HG03521 (cell line): ENCODE data around the gene LGR5.
"Not testable (repeated sequence)": the region's sequence is repeated elsewhere in the genome, so short reads cannot be mapped to it uniquely, and the experiment has no call there.

Experiments used
- ATAC-seq: cut with Tn5 transposase; IDR thresholded peaks from one replicate; pipeline ENCODE4 v1.9.1; 2021; ENCODE audit warnings: mild to moderate bottlenecking, moderate library complexity; ENCODE audit not compliant: unreplicated experiment

LGR5 gene

DNA sequence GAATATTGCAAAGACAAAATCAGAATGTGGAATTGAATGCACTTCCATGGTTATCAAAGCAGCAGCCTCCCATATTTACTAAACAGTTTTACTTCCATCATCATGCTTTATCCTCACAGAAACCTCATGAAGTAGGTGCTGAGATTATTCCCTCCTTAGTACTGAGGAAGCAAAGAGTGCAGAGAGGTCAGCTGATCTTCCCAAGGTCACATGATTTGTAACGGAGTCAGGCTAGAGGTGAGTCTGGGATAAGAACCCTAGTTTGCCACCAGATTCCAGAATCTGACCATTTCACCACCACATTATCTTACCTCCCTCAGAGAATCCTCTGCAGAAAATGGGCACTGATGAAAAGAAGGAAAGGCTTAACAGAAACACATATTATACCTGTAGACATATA lies 102.0 kb downstream of the LGR5 start:
- no peak for ATAC-seq

GRCh38 chr12:71546322-71546861 lies 106.8 kb downstream of the LGR5 start:
- ATAC-seq, result no peak

GRCh38 chr12:71548893-71549292 lies 109.3 kb downstream of the LGR5 start:
- no peak for ATAC-seq

- no peak for ATAC-seq
These were observed 111.9 kb downstream of the LGR5 start for GRCh38 chr12:71551529-71551928.

DNA sequence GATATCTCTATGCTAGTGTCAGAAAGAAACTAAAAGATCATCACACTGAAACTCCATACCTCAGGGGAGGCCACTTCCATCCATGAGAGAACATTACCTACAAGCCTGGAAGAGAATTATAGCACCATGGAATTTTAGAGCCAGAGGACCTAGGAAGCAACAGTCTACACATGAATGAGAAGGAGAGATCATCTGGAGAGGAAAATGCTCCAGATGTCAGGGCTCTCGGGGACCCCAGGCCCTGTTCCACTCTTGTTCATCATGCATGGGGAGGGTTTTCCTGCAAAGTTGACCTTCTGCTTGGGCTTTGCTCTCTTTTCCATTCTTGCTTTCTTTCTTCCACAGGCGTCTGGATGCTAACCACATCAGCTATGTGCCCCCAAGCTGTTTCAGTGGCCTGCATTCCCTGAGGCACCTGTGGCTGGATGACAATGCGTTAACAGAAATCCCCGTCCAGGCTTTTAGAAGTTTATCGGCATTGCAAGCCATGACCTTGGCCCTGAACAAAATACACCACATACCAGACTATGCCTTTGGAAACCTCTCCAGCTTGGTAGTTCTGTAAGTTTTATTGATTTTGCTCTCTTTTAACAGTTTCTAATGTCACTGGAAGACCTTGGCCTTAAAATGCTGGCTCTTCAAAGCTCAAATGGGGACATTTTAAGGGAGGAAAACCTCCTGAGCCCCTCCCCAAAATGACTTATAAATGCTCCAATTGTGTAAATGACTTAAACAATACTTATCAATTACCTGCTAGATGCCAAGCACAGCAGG lies 113.3 kb downstream of the LGR5 start:
- ATAC-seq, result no peak

GRCh38 chr12:71555191-71555590 lies 115.6 kb downstream of the LGR5 start:
- no peak for ATAC-seq

- ATAC-seq, result not testable (repeated sequence)
These were observed 116.2 kb downstream of the LGR5 start for GRCh38 chr12:71555789-71556188.

DNA sequence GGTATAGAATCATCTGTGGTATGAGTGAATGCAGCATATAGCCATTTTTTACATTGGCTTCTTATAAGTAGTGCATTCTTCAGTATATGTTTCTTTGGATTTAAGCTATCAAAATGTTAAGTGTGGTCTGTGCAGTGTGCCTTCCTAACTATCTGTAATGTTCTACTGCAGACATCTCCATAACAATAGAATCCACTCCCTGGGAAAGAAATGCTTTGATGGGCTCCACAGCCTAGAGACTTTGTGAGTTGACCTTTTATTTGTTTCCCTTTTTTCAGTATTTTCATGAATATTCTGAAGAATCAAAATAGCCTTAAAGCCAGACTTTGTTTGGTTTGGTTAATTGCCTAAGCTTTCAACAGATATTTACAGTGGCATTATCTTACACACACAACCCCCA lies 116.8 kb downstream of the LGR5 start:
- no peak for ATAC-seq

GRCh38 chr12:71556875-71557274 lies 117.3 kb downstream of the LGR5 start:
- no peak for ATAC-seq

- ATAC-seq, result no peak
These were observed 118.8 kb downstream of the LGR5 start for GRCh38 chr12:71558445-71558844.

- ATAC-seq, result no peak
These were observed 123.3 kb downstream of the LGR5 start for GRCh38 chr12:71562676-71563595.

DNA sequence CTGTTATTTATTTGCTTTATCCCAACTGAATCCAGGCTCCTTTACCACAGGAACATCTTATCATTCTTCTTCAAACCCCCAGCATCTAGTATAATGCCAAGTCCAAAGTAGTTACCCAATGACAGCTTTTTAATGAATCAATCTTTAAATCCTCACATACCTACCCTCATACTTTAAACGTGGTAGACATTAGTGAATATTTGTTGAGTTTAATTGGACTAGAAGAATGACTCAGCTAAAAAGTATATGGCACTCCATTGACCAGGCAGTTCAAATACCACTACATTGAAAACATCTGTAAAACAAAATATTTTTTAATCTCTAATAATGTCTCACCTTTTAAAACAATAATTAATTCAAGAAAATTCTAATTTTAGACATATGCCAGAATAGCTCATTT lies 125.9 kb downstream of the LGR5 start:
- ATAC-seq, result no peak

GRCh38 chr12:71566655-71567054 lies 127.1 kb downstream of the LGR5 start:
- no peak for ATAC-seq

DNA sequence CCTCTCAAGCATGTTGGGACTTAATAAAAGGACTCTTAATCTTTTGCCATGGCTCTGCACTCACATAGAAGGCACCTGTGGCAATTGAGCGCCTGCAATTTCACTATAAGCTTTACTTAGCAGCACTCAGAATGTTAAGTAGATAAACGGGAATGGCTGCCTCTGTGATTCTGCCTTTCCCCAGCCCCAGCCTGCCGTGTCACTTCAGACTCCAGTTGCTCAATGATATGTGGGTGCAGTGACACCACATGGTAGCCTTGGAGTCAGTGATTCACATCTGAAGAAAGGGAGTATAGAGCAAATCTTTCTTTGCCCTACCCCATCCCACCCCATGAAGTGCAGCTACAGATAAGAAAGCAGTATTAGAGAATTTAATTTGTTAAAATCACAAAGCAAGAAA lies 127.9 kb downstream of the LGR5 start:
- ATAC-seq, result no peak

DNA sequence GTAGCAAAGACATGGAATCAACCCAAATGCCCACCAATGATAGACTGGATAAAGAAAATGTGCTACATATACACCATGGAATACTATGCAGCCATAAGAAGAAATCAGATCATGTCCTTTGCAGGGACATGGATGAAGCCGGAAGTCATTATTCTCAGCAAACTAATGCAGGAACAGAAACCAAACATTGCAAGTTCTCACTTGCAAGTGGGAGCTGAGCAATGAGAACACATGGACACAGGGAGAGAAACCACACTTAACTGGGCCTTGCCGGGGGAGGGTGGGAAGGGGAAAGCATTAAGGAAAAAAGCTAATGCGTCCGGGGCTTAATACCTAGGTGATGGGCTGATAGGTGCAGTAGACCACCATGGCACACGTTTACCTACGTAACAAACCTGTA lies 130.3 kb downstream of the LGR5 start:
- ATAC-seq, result not testable (repeated sequence)

DNA sequence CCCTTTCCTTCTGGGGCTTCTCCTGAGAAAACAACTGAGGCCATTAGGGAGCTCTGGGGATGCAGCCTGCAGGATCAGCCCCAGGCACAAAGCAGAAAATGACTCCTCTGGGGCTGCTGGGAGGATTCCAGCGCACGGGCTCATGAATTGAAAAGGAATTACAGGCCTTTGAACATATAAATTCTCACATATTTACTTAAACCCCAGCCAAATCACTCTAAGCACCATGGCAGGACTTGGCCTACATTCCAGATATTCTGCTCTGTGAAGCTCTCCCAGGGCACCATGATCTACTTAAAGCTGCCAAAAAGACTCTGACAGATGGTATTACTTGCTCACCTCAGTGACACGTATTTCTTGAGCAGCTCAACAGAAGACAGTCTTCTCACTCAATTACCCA lies 136.9 kb downstream of the LGR5 start:
- ATAC-seq, result no peak

DNA sequence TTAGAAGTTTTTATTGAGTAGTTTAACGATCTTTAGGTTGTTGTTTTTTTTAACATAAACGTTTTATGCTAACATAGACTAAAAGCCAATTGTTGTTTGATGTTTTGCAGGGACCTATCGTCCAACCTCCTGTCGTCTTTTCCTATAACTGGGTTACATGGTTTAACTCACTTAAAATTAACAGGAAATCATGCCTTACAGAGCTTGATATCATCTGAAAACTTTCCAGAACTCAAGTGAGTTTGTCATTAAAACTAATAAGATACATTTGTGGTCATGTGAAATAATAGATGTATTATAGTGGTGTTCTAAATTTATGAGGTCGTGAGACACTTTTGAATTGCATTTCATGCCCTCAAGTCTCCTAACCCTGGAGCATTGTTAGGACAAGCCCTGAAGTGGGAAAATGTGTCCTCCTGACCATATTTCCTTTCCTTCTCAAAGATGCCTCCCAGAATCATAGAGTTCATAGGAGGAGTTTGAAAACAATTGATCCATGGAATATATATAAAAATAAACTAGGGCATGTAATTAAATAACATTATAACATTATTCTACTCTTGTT lies 139.2 kb downstream of the LGR5 start:
- no peak for ATAC-seq

- ATAC-seq, result no peak
These were observed 141.6 kb downstream of the LGR5 start for GRCh38 chr12:71581206-71581605.

DNA sequence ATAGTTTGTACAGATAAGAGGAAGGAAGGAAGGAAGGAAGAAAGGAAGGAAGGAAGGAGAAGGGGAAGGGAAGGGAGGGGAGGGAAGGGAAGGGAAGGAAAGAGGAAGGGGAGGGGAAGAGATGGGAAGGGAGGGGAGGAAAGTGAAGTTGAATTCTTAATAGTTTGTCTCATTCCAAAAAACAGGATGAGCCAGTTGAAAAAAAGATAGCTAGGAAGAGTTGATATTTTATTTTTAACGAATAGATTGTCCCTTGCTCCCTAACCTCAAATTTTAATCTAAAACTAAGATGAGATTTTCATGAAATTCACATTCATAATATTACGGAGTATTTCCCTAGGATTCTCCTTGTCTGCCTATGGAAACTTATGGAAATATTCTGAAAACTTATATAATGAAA lies 143.3 kb downstream of the LGR5 start:
- no peak for ATAC-seq

GRCh38 chr12:71584356-71584755 lies 144.8 kb downstream of the LGR5 start:
- ATAC-seq, result no peak

DNA sequence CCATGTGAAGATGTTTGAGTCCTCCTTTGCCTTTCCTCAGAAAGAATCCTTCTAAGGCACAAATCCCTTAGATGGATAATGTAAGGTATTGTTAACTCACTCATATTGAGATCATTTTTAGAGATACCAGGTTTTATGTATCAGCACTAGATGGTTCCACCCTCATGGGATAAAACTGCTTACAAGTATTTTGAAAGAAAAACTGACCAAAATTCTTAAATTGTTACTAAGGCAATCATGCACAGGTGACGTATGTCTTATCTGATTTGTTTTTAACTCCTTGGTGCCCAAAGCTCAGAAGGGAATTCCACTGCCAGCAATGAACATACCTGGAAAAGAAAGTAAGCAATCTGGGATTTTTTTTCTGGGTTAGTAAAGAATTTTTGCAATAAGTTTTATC lies 145.6 kb downstream of the LGR5 start:
- ATAC-seq, result no peak
